B cell (primary cell): ENCODE data around the gene GUCA2A. TPM values are rescaled to one million over a fixed set of nuclear protein-coding genes. Genes with fewer than 3 reads are reported as not detected.

Source experiments
- ATAC-seq: fragments of 200-7000 bp; cut with Tn5 transposase; one replicate; pipeline ENCODE4 v1.10.0; 2021; ENCODE audit warnings: low read depth, mild to moderate bottlenecking, moderate number of reproducible peaks, moderate library complexity
- CTCF ChIA-PET: fragments of 350-600 bp; sonication (Branson Sonifier 250); formaldehyde crosslinking; loops from one replicate; lab custom pipeline; 2021; ENCODE audit warnings: antibody characterized with exemption, inconsistent platforms; lab: Charles Lee
- POLR2A ChIA-PET: fragments of 350-600 bp; sonication (Branson Sonifier 250); formaldehyde crosslinking; loops from one replicate; lab custom pipeline; 2021; ENCODE audit warnings: antibody characterized with exemption; lab: Charles Lee
- DNase-seq: peaks from one replicate; pipeline ENCODE4 v3.0.0; 2013
- H2AFZ ChIP-seq: 2 replicates; pipeline ENCODE4 v1.6.1; 2012; ENCODE audit warnings: mild to moderate bottlenecking, low read depth, low read length; ENCODE audit not compliant: insufficient read depth, poor library complexity, severe bottlenecking
- H3K27ac ChIP-seq, 2 donors: 1 replicate in 1 of 2; 2 replicates in 1 of 2; pipeline ENCODE4 v1.5.1; 2012 to 2013; ENCODE audit warnings: low read length in 2 of 2, mild to moderate bottlenecking in 2 of 2, moderate library complexity in 1 of 2
- H3K27me3 ChIP-seq, 4 experiments: fragments of 200-600 bp in 1 of 4; sonication (generic) in 1 of 4; replicated peaks in 1 of 4; 1 replicate in 2 of 4; 2 replicates in 2 of 4; pipeline versions ENCODE4 v1.6.1 to v1.7.0; 2013 to 2016; ENCODE audit warnings: low read length in 3 of 4, mild to moderate bottlenecking in 2 of 4, mixed read lengths in 1 of 4, moderate library complexity in 1 of 4; ENCODE audit not compliant: insufficient read depth in 4 of 4, control insufficient read depth in 3 of 4; ENCODE audit errors: control extremely low read depth in 1 of 4
- H3K36me3 ChIP-seq, 2 experiments: replicated peaks in 1 of 2; 1 replicate in 1 of 2; 2 replicates in 1 of 2; pipeline versions ENCODE4 v1.6.1 to v1.7.1; 2013; ENCODE audit warnings: low read length in 1 of 2; ENCODE audit not compliant: insufficient read depth in 2 of 2, control insufficient read depth in 1 of 2; ENCODE audit errors: control extremely low read depth in 1 of 2, extremely low read depth in 1 of 2
- H3K4me1 ChIP-seq, 2 donors: fragments of 200-600 bp in 1 of 2; sonication (generic) in 1 of 2; 1 replicate in 1 of 2; 2 replicates in 1 of 2; pipeline versions ENCODE4 v1.5.1 to v1.6.1; 2013 to 2017; ENCODE audit warnings: low read length in 2 of 2; ENCODE audit not compliant: control insufficient read depth in 2 of 2, insufficient read depth in 2 of 2
- H3K4me2 ChIP-seq: replicated peaks from 2 replicates; pipeline ENCODE3; 2012; ENCODE audit warnings: mild to moderate bottlenecking, low read depth, low read length; ENCODE audit not compliant: poor library complexity, severe bottlenecking
- H3K4me3 ChIP-seq, 5 experiments: fragments of 200-600 bp in 1 of 5; sonication (generic) in 1 of 5; 1 replicate in 3 of 5; 2 replicates in 2 of 5; pipeline versions ENCODE4 v1.5.1 to v1.7.0; 2011 to 2016; ENCODE audit warnings: low read length in 4 of 5, mild to moderate bottlenecking in 4 of 5, low read depth in 2 of 5, control low read depth in 1 of 5, moderate library complexity in 1 of 5; ENCODE audit not compliant: insufficient read depth in 1 of 5; ENCODE audit errors: control extremely low read depth in 1 of 5, extremely low read depth in 1 of 5
- H3K79me2 ChIP-seq: fragments of 200-600 bp; sonication (generic); one replicate; pipeline ENCODE4 v1.6.0; 2016; ENCODE audit warnings: low read length; ENCODE audit not compliant: control insufficient read depth, insufficient read depth
- H3K9ac ChIP-seq: fragments of 200-600 bp; sonication (generic); 2 replicates; pipeline ENCODE4 v1.6.1; 2017; ENCODE audit warnings: mild to moderate bottlenecking, low read length, moderate library complexity
- H3K9me3 ChIP-seq, 3 donors: one replicate each; pipeline versions ENCODE4 v1.6.1 to v1.7.1; 2013; ENCODE audit warnings: low read length in 2 of 3; ENCODE audit not compliant: control insufficient read depth in 2 of 3, insufficient read depth in 1 of 3; ENCODE audit errors: control extremely low read depth in 1 of 3
- H4K20me1 ChIP-seq: 2 replicates; pipeline ENCODE4 v1.6.0; 2012; ENCODE audit warnings: mild to moderate bottlenecking, low read length; ENCODE audit not compliant: insufficient read depth, control insufficient read depth, poor library complexity, severe bottlenecking
- H3K27ac Mint-ChIP-seq: one replicate; pipeline ENCODE4 v1.8.0; 2021; ENCODE audit warnings: mixed read lengths
- H3K27me3 Mint-ChIP-seq: one replicate; pipeline ENCODE4 v1.8.0; 2021; ENCODE audit warnings: mixed read lengths
- H3K4me1 Mint-ChIP-seq: one replicate; pipeline ENCODE4 v1.8.0; 2021; ENCODE audit warnings: mixed read lengths
- H3K4me3 Mint-ChIP-seq: one replicate; pipeline ENCODE4 v1.8.0; 2021; ENCODE audit warnings: mixed read lengths
- H3K9me3 Mint-ChIP-seq: one replicate; pipeline ENCODE4 v1.8.0; 2022; ENCODE audit warnings: mixed read lengths; ENCODE audit not compliant: insufficient read depth
- CTCF ChIP-seq: fragments of 200-600 bp; IDR thresholded peaks from one replicate; pipeline ENCODE4 v1.8.0; 2022; ENCODE audit warnings: antibody characterized with exemption, mild to moderate bottlenecking
- EZH2 ChIP-seq: IDR thresholded peaks from 2 replicates; pipeline ENCODE4 v1.6.1; 2012; ENCODE audit warnings: borderline replicate concordance, low read depth, mild to moderate bottlenecking, moderate library complexity, low read length; ENCODE audit not compliant: insufficient read depth, poor library complexity, severe bottlenecking
- WGBS: methylation state at CpG from one replicate; pipeline ENCODE4 v1.1.5; 2013; ENCODE audit warnings: missing lambda C conversion rate; ENCODE audit not compliant: insufficient coverage; 5-methylcytosine and 5-hydroxymethylcytosine counted together
- intact Hi-C: fragments of 100-400 bp; cut with micrococcal nuclease; formaldehyde crosslinking; loops from one replicate; pipeline ENCODE4 v1.10.0; 2022
- polyA plus RNA-seq: library from polyadenylated mRNA; depleted of rRNA; stranded (reverse); fragments of >200 nt; gene quantifications from 2 replicates; pipeline ENCODE4 v1.2.3, GENCODE V29; 2012
- total RNA-seq, 2 donors: library from RNA; stranded (reverse); fragments of 120-200 nt in 1 of 2; gene quantifications; 1 replicate in 1 of 2; 2 replicates in 1 of 2; pipeline versions ENCODE4 v1.2.3 to v1.2.4, GENCODE V29; 2013 to 2022

GUCA2A gene
- total and polyA plus RNA-seq, 2 donors (not counting 1 experiment from before 2014, with no cell fraction given) = not detected

GRCh38 chr1:42117214-42117613 lies 47.3 kb downstream of the GUCA2A start:
- TF ChIP-seq EZH2 = no peak
- no peak for TF ChIP-seq CTCF
- ATAC-seq = no peak
- WGBS = 86% methylated on average over 5 of the region's 5 CpGs
- CTCF ChIA-PET = interaction anchor here (1.0 to 1.1 kb wide), 2 partner anchors 9 to 543 kb away, joined by 3 to 4 read pairs; no protein-coding TSS in a partner anchor
- no peak overlapping the region for H3K4me2 ChIP-seq
- Mint-ChIP-seq H3K27ac (no peak overlapping the region), H3K4me1 (no peaks in the 10 kb centered on the region), H3K27me3 (peaks cover 38% of the 10 kb centered on the region), H3K4me3 (no peak overlapping the region), H3K9me3 (no peaks in the 10 kb centered on the region)
- no peaks in the 10 kb centered on the region for H4K20me1 ChIP-seq
- POLR2A ChIA-PET = no interaction called here
- no peak overlapping the region for H3K27ac ChIP-seq
- H3K4me1 ChIP-seq = no peaks in the 10 kb centered on the region
- no peak overlapping the region for H3K9ac ChIP-seq
- no peaks in the 10 kb centered on the region for H3K36me3 ChIP-seq
- H3K4me3 ChIP-seq = no peak overlapping the region
- H2AFZ ChIP-seq = no peak overlapping the region
- H3K27me3 ChIP-seq = peaks cover 0 to 5% (median 0%) of the 10 kb centered on the region in 4 experiments
- DNase-seq = no peak
- intact Hi-C loops = no loop called here
- H3K79me2 ChIP-seq = no peaks in the 10 kb centered on the region
- no peaks in the 10 kb centered on the region for H3K9me3 ChIP-seq

- Histone ChIP-seq H3K36me3 (no peaks in the 10 kb centered on the region), H3K79me2 (no peaks in the 10 kb centered on the region), H3K9ac (no peak overlapping the region), H3K4me1 (no peaks in the 10 kb centered on the region), H3K4me2 (no peak overlapping the region), H3K4me3 (no peak overlapping the region), H2AFZ (no peak overlapping the region), H3K27ac (no peak overlapping the region), H3K27me3 (peaks cover 0 to 11% (median 1%) of the 10 kb centered on the region in 4 experiments), H3K9me3 (no peaks in the 10 kb centered on the region), H4K20me1 (no peaks in the 10 kb centered on the region)
- DNase-seq = no peak
- Mint-ChIP-seq H3K4me1 (no peaks in the 10 kb centered on the region), H3K4me3 (no peak overlapping the region), H3K9me3 (no peaks in the 10 kb centered on the region), H3K27me3 (peaks cover 52% of the 10 kb centered on the region), H3K27ac (no peak overlapping the region)
- ChIA-PET POLR2A (no interaction called here), CTCF (no interaction called here)
- 92% methylated on average over 3 of the region's 5 CpGs for WGBS
- intact Hi-C loops = no loop called here
- TF ChIP-seq CTCF (no peak), EZH2 (no peak)
- ATAC-seq = no peak
Measured at GRCh38 chr1:42114229-42114628, 50.3 kb downstream of the GUCA2A start.

Other genes with a start within 250 kb of the GUCA2A start
- gene HIVEP3, start 245.8 kb downstream of the GUCA2A start, total RNA-seq = 5.1 and 6.3 TPM in 2 replicates
- 1.5 and 2.0 TPM in 2 replicates for gene HIVEP3, start 245.8 kb downstream of the GUCA2A start, polyA plus RNA-seq
- not detected in 2 replicates for gene GUCA2B, start 11.3 kb downstream of the GUCA2A start, total RNA-seq
- not detected in 2 replicates for gene GUCA2B, start 11.3 kb downstream of the GUCA2A start, polyA plus RNA-seq
- 76.4 and 80.3 TPM in 2 replicates for gene FOXJ3, start 170.5 kb upstream of the GUCA2A start, total RNA-seq
- 15.4 and 27.4 TPM in 2 replicates for gene FOXJ3, start 170.5 kb upstream of the GUCA2A start, polyA plus RNA-seq
- gene RIMKLA, start 216.0 kb upstream of the GUCA2A start, total RNA-seq = not detected in 2 replicates
- gene RIMKLA, start 216.0 kb upstream of the GUCA2A start, polyA plus RNA-seq = 0.01 and 0.04 TPM in 2 replicates